Hepatocyte (in vitro differentiated cells): ENCODE measurements around the gene COX10. TPM values are rescaled to one million over a fixed set of nuclear protein-coding genes. Genes with fewer than 3 reads are reported as not detected.

ENCODE experiments used
- DNase-seq: peaks from one replicate; pipeline ENCODE4 v3.0.0-alpha.2; 2016; ENCODE audit warnings: low spot score
- H2AFZ ChIP-seq: fragments of 200-600 bp; sonication (generic); 2 replicates; pipeline ENCODE4 v1.6.0; 2016; ENCODE audit warnings: antibody characterized with exemption, mild to moderate bottlenecking
- H3K27ac ChIP-seq: fragments of 200-600 bp; sonication (generic); 2 replicates; pipeline ENCODE4 v1.5.1; 2016; ENCODE audit warnings: mild to moderate bottlenecking
- H3K27me3 ChIP-seq: fragments of 200-600 bp; sonication (generic); 2 replicates; pipeline ENCODE4 v1.6.1; 2016
- H3K36me3 ChIP-seq: fragments of 200-600 bp; sonication (generic); replicated peaks from 2 replicates; pipeline ENCODE4 v1.5.1; 2016; ENCODE audit warnings: low read depth; ENCODE audit not compliant: insufficient read depth
- H3K4me1 ChIP-seq: fragments of 200-600 bp; sonication (generic); 2 replicates; pipeline ENCODE4 v1.5.1; 2016; ENCODE audit warnings: mild to moderate bottlenecking, moderate library complexity; ENCODE audit not compliant: insufficient read depth
- H3K4me2 ChIP-seq: fragments of 200-600 bp; sonication (generic); 2 replicates; pipeline ENCODE4 v1.6.0; 2016
- H3K4me3 ChIP-seq: fragments of 200-600 bp; sonication (generic); 2 replicates; pipeline ENCODE4 v1.5.1; 2016; ENCODE audit warnings: mild to moderate bottlenecking
- H3K79me2 ChIP-seq: fragments of 200-600 bp; sonication (generic); 2 replicates; pipeline ENCODE4 v1.6.0; 2017; ENCODE audit warnings: mild to moderate bottlenecking
- H3K9me2 ChIP-seq: fragments of 200-600 bp; sonication (generic); replicated peaks from 2 replicates; pipeline ENCODE4 v1.6.0; 2017; ENCODE audit warnings: mild to moderate bottlenecking; ENCODE audit not compliant: insufficient read depth
- H3K9me3 ChIP-seq: fragments of 200-600 bp; sonication (generic); 2 replicates; pipeline ENCODE4 v1.5.1; 2016; ENCODE audit warnings: low read depth, mild to moderate bottlenecking
- H4K20me1 ChIP-seq: fragments of 200-600 bp; sonication (generic); 2 replicates; pipeline ENCODE4 v1.6.0; 2016; ENCODE audit warnings: mild to moderate bottlenecking; ENCODE audit not compliant: insufficient read depth, poor library complexity, severe bottlenecking
- CTCF ChIP-seq: fragments of 200-600 bp; sonication (generic); IDR thresholded peaks from 2 replicates; pipeline ENCODE4 v1.5.1; 2016; ENCODE audit warnings: antibody characterized with exemption, mild to moderate bottlenecking; ENCODE audit not compliant: poor library complexity
- EZH2 ChIP-seq: fragments of 200-600 bp; sonication (generic); IDR thresholded peaks from 2 replicates; pipeline ENCODE4 v1.6.1; 2016; ENCODE audit warnings: antibody characterized with exemption, mild to moderate bottlenecking, borderline replicate concordance
- EZH2phosphoT487 ChIP-seq: fragments of 200-600 bp; sonication (generic); IDR thresholded peaks from one replicate; pipeline ENCODE4 v1.6.1; 2018; ENCODE audit warnings: antibody characterized with exemption, mild to moderate bottlenecking, low read depth, moderate library complexity; ENCODE audit not compliant: unreplicated experiment, severe bottlenecking
- WGBS: methylation state at CpG from one replicate; pipeline ENCODE4 v1.1.6; 2016; ENCODE audit warnings: low lambda C conversion rate; ENCODE audit errors: missing lambda C conversion rate; 5-methylcytosine and 5-hydroxymethylcytosine counted together
- polyA plus RNA-seq: library from polyadenylated mRNA; unstranded; fragments of >200 nt; fragmentation: Nextera tagmentation; extraction: Ambion mirVana; gene quantifications from 2 replicates; pipeline ENCODE4 v1.2.1, GENCODE V29; 2016
- total RNA-seq: library from RNA; depleted of rRNA; stranded (reverse); fragments of >200 nt; gene quantifications from 2 replicates; pipeline ENCODE4 v1.2.3, GENCODE V29; 2014

COX10 gene
- total and polyA plus RNA-seq, 2 experiments from 2014 or later: 23.2 to 27.6 TPM

- H3K4me1 ChIP-seq: no peaks in the 10 kb centered on the region
- H3K9me2 ChIP-seq: no peaks in the 10 kb centered on the region
- peaks cover 9% of the 10 kb centered on the region for H3K79me2 ChIP-seq
- no peak overlapping the region for H3K4me2 ChIP-seq
- WGBS: 69% methylated on average over 2 of the region's 2 CpGs
- H3K36me3 ChIP-seq: no peaks in the 10 kb centered on the region
- H2AFZ ChIP-seq: no peak overlapping the region
- H3K27ac ChIP-seq: no peak overlapping the region
- no peak overlapping the region for H3K4me3 ChIP-seq
- no peaks in the 10 kb centered on the region for H3K27me3 ChIP-seq
- no peak for DNase-seq
- no peaks in the 10 kb centered on the region for H4K20me1 ChIP-seq
- no peaks in the 10 kb centered on the region for H3K9me3 ChIP-seq
- TF ChIP-seq EZH2 (no peak), CTCF (no peak), EZH2phosphoT487 (no peak)
Observed at GRCh38 chr17:14150619-14151018, 81.3 kb downstream of the COX10 start.

DNA sequence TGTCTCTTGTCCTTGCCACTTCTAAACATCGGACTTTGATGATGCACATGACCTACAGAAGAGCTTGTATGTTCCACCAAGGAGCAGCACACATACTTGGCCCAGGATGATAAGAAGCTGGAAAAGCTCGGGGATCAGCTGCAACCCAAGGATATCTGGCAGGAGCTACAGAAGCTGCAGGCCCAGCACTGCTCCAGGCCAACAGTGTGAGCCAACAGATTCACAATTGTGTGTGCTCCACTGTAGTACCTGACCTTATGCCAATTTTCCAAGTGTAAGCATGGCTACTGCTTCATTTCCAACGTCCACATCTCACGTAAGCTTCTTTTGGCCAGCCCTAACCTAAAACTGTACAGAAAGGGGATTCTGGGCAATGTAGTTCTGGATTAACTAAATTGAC is 83.4 kb downstream of the COX10 start:
- no peak overlapping the region for H2AFZ ChIP-seq
- H3K36me3 ChIP-seq: no peaks in the 10 kb centered on the region
- H3K9me3 ChIP-seq: no peaks in the 10 kb centered on the region
- no peaks in the 10 kb centered on the region for H4K20me1 ChIP-seq
- peaks cover 11% of the 10 kb centered on the region for H3K4me1 ChIP-seq
- no peaks in the 10 kb centered on the region for H3K9me2 ChIP-seq
- no peak overlapping the region for H3K4me2 ChIP-seq
- no peak overlapping the region for H3K4me3 ChIP-seq
- H3K27me3 ChIP-seq: no peaks in the 10 kb centered on the region
- WGBS: 75% methylated on average over 4 of the region's 4 CpGs
- no peak for DNase-seq
- H3K79me2 ChIP-seq: peaks cover 10% of the 10 kb centered on the region
- no peak overlapping the region for H3K27ac ChIP-seq
- TF ChIP-seq CTCF (no peak), EZH2 (no peak), EZH2phosphoT487 (no peak)

DNA sequence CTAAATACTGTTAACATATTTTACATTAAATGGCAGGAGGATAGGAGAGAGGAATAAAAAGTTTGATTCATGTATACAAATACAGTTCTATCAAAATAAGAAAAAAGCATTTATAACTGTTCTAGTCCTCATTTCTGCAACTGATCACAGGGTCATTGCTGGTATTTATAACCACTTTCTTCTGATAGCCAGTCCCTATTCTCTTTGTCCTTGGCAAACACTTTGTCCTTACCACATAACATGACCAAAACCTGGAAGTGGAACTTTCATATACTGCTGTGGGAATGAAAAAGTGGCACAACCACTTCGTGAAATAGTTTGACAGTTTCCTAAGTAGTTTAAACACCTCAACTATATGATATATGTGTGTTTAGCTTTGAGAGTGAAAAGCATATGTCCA is 84.1 kb downstream of the COX10 start:
- Histone ChIP-seq H4K20me1 (no peaks in the 10 kb centered on the region), H3K27me3 (no peaks in the 10 kb centered on the region), H3K9me3 (no peaks in the 10 kb centered on the region), H3K4me3 (no peak overlapping the region), H3K27ac (no peak overlapping the region), H3K4me2 (no peak overlapping the region), H3K4me1 (peaks cover 11% of the 10 kb centered on the region), H3K36me3 (no peaks in the 10 kb centered on the region), H2AFZ (no peak overlapping the region), H3K79me2 (peaks cover 9% of the 10 kb centered on the region), H3K9me2 (no peaks in the 10 kb centered on the region)
- 83% methylated on average over 1 of the region's 1 CpG for WGBS
- no peak for DNase-seq
- TF ChIP-seq CTCF (no peak), EZH2phosphoT487 (no peak), EZH2 (no peak)

- Histone ChIP-seq H3K4me3 (no peak overlapping the region), H3K4me2 (no peak overlapping the region), H3K27me3 (no peaks in the 10 kb centered on the region), H2AFZ (no peak overlapping the region), H4K20me1 (no peaks in the 10 kb centered on the region), H3K27ac (peak overlapping the region; percentile 21), H3K9me2 (no peaks in the 10 kb centered on the region), H3K79me2 (peaks cover 12% of the 10 kb centered on the region), H3K4me1 (peaks cover 11% of the 10 kb centered on the region), H3K9me3 (no peaks in the 10 kb centered on the region), H3K36me3 (no peaks in the 10 kb centered on the region)
- TF ChIP-seq CTCF (no peak), EZH2 (no peak), EZH2phosphoT487 (no peak)
- DNase-seq: peak; percentile 52
- WGBS: 23% methylated on average over 4 of the region's 4 CpGs
Observed at GRCh38 chr17:14156689-14157088, 87.4 kb downstream of the COX10 start.
